HG02798 (cell line): Measurements from ENCODE around the gene B9D2.
A peak's percentile ranks its signal among the peaks of the same experiment; 100 is the strongest.

ENCODE experiments used
- ATAC-seq: cut with Tn5 transposase; IDR thresholded peaks from one replicate; pipeline ENCODE4 v1.9.1; 2021; ENCODE audit warnings: mild to moderate bottlenecking; ENCODE audit not compliant: unreplicated experiment, poor library complexity

Gene B9D2

GRCh38 chr19:41330946-41331678 lies 32.8 kb downstream of the B9D2 start:
- ATAC-seq, result no peak

- no peak for ATAC-seq
Observed at GRCh38 chr19:41330481-41330880, 33.5 kb downstream of the B9D2 start.

DNA sequence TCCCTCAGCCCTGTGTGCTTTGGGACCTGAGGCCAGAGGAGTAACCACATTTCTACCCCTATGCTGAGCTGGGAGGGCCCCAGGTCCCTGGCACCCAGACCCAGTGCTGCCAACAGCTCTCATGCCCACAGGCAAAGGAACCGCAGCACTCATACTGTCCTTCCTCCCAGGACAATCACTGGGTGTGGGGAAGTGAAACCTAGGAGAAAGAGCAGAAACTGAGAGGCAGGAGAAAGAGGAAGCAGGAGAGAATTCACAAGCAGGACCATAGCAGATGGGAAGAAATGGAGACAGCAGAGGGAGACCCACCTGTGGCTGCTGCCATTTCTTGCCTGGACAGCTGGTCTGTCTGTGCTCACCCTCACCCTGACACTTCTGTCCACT lies 35.1 kb downstream of the B9D2 start:
- ATAC-seq, result no peak

- ATAC-seq, result no peak
Observed at GRCh38 chr19:41328157-41328841, 35.6 kb downstream of the B9D2 start.

DNA sequence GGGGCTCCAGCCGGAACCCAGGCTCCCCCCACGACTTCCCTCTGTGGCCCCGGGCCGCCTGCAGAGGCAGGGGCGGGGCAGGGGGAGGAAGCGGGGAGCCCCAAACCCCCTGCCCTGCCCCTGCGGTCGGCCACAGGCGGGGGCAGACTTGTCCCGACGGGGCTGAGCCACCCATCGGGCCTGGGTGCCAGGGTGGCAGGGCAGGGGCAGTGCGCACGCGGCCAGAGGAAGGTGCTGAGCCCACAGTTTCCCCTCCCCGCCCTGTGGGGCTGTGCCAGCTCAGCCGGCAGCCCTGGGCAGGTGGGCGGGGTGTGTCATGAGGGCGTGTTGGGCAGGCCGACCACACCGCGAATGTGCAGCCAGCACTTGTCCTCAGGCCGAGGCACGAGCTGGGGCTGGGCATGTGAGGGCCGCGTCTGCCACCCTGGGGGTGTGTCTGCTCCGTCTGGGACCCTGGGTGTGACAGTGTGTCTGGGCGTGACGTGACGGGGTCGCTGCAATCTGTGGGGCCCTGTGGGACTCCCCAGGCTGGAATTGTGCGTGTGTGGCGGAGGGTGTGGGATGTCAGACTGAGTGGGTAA lies 36.3 kb downstream of the B9D2 start:
- peak; percentile 69 for ATAC-seq

- ATAC-seq, result no peak
Observed at GRCh38 chr19:41327076-41327575, 36.8 kb downstream of the B9D2 start.

- ATAC-seq, result no peak
Observed at GRCh38 chr19:41325947-41326706, 37.8 kb downstream of the B9D2 start.

DNA sequence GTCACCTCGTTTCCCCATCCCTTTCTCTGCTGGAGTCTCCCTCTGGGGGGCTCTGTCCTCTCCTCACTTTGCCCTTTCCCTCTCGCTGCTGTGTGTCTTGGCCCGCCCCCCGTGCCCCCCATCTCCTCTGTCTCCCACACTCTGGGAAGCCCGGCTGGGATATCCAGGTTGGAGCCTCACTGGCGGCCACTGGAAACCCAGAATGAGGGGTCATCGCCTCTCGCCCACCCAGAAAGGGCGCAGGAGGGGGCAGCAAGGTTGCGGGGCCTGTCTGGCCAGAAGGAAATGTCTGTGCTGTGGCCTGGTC lies 38.4 kb downstream of the B9D2 start:
- ATAC-seq, result no peak

DNA sequence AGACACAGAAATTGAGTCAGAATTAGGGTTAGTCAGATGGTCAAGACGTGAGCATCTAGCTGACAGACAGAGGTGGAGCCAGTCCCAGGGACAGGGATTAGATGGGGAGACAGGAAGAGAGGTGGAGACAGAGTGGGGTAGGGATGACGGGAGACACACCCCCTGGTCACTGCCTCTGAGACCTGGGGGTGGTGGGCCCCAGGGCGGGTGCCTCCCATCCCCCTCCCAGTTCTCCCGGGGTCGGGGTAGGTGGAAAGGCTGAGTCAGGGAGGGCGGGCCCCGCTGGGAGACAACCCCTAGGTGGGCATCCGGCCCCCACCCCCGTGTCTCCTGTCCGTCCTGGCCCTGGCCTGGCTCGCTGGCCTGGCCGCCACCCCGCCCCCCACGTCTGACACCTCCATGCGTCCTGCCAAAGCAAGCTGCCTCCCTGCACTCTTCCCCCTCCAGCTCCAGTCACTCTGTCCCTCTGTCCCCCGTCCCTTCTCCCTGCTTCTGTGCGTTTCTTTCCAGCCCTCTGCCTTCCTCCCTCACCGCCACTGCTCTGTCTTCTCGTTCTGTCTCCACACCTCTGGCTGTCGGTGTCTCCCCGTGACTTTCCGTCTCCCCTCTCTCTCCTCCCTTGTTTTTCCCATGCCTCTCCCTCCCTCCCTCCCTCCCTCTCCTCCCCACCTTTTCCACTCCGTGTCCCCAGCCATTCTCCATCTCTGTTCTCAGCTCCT lies 38.9 kb downstream of the B9D2 start:
- no peak for ATAC-seq

GRCh38 chr19:41324231-41324702 lies 39.7 kb downstream of the B9D2 start:
- no peak for ATAC-seq

DNA sequence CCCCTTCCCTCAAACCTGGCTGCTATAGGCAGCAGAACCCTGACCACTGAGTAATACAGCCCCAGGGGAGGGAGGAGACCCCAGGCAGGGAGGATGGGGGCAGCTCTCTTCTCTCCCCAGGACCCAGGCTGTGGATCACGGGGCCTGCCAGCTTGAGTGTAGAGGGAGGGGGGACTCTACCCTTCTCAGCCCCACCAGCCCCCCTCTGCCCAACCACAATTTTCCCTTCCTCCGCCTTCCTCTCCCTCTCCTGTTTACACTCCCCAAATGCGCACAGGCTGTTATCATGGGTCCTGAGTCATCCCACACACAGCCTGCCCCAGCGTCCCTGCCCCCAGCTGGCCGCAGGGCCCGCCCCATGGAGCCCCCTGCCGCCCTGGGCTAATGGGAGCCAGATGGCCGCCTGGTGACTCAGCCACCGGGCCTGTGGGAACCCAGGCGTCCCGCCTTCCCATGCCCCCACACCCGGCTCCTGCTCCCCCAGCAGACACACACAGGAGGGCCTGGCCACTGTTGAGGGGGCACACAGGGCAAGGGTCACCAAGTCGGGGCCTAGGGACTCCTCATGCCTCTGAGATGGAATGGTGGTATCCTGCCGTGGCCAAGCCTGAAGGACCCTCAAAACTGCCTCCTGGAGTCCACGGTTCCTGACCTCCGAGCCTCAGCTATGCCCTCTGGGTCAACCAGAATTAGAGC lies 40.4 kb downstream of the B9D2 start:
- no peak for ATAC-seq

- ATAC-seq, result no peak
Observed at GRCh38 chr19:41323023-41323422, 40.9 kb downstream of the B9D2 start.

GRCh38 chr19:41322451-41322850 lies 41.5 kb downstream of the B9D2 start:
- no peak for ATAC-seq

DNA sequence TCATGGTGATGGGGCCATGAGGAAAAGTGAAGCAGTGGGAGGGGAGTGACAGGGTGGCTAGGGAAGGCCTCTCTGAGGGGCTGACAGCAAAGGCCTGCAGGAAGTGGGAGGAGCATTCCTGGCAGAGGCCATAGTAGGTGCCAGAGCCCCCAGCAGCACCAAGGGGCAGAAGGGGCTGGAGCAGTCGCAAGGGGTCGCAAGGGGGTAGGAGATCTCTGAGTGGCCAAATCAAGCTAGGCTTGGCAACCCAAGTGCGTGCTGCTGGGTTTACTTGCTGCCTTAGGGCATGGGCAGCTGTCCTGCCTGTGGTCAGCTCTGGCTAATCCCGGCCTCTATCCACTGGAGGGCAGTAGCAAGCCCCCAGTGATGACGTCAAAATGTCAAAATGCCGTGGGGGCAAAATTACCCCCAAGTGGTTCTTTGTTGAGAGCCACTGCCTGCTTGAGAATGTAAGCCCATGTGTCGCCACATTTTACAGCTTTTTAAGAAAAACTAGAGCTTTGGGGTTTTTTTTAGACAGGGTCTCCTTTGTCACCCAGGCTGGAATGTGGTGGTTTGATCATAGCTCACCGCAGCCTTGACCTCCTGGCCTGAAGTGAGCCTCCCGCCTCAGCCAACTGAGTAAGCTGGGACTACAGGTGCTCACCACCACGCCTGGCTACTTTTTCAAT lies 42.2 kb downstream of the B9D2 start:
- no peak for ATAC-seq

DNA sequence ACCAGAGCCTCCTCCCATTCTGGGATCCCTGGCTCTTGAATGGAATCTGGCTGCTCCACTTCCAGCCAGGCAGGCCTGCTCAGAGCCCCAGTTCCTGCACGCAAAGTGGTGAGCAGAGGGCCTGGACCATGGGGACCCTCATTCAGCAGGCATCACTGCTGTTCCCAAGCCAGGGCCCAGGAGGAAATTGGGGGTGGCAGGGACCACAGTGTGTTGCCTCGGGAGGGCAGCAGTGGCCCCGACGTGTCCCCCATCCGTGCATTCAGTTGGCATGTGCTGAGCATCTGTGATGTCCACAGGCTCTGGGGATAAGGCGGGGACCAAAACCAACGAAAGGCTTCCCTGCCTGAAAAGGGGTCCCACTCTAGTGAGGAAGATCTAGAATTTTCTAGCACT lies 42.7 kb downstream of the B9D2 start:
- no peak for ATAC-seq

DNA sequence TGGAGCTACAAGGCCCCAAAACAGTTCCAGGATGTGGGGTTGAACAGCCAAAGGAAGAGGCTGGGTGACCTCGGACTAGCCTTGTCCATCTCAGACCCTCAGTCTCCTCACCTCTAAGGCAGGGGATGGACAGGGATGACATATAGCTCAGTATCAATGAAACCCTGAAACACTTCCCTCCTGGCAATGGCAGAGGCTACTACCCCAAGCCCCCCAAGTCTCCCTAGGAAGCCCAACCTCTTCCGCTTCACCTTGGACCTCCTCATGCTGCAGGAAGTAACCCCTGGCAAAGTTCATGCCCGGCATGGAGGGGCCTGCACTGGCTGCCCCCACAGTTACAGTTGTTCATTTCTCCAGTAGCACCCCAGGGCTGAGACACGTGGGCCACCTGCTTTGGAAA lies 43.4 kb downstream of the B9D2 start:
- ATAC-seq, result no peak

DNA sequence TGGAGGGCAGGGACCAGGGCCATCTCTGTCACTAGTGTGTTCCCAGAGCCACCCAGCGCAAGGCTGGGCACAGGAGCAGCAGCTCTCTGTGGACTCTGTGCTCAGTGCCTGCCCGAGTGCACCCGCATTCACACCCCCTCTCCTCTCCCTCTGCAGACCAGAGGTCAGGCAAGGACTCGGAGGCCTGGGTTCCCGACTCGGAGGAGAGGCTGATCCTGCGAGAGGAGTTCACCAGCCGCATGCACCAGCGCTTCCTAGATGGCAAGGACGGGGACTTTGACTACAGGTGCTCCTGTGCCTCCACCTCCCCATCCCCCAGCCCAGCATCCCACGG lies 43.8 kb downstream of the B9D2 start:
- ATAC-seq, result no peak

GRCh38 chr19:41319500-41320184 lies 44.3 kb downstream of the B9D2 start:
- ATAC-seq, result no peak
